C4-2B (cell line): Measurements from ENCODE around the gene MYLIP.

Experiments
- CTCF ChIP-seq: fragments of 450-650 bp; conservative IDR thresholded peaks from 2 replicates; pipeline ENCODE4 v1.5.1; 2017; ENCODE audit warnings: mild to moderate bottlenecking
- ZFX ChIP-seq: fragments of 450-650 bp; IDR thresholded peaks from 2 replicates; pipeline ENCODE4 v1.6.1; 2017

- TF ChIP-seq CTCF (no peak), ZFX (no peak)
These were observed 16.2 kb downstream of the MYLIP start for GRCh38 chr6:16145038-16145437.
